Sciatic nerve (tissue), 2 donors: ENCODE results near the gene AURKAIP1. TPM values are rescaled to one million over a fixed set of nuclear protein-coding genes. Genes with fewer than 3 reads are reported as not detected.

Experiments used
- ATAC-seq: fragments of 200-7000 bp; cut with Tn5 transposase; one replicate; pipeline ENCODE4 v1.9.1; 2020; ENCODE audit warnings: mild to moderate bottlenecking, moderate library complexity
- DNase-seq: peaks from one replicate; pipeline ENCODE4 v3.0.0-alpha.2; 2020; ENCODE audit warnings: low spot score
- intact Hi-C: fragments of 100-400 bp; cut with DNase I; formaldehyde crosslinking; loops from one replicate; pipeline ENCODE4 v1.14.2; 2022
- total RNA-seq: library from RNA; stranded (reverse); fragmentation: NEBNext Ultra II Directional; extraction: Animal tissue kit (Norgen Biotek cat#: 25700); gene quantifications from one replicate; pipeline ENCODE4 v1.2.1, GENCODE V29; 2021
- donor health status: DM: no; HTN: no; CAD: no.
- donor health status: DM: no; HTN: no; CAD: no.

AURKAIP1 gene
- total RNA-seq, 1 donor from 2014 or later, result 58.9 TPM

DNA sequence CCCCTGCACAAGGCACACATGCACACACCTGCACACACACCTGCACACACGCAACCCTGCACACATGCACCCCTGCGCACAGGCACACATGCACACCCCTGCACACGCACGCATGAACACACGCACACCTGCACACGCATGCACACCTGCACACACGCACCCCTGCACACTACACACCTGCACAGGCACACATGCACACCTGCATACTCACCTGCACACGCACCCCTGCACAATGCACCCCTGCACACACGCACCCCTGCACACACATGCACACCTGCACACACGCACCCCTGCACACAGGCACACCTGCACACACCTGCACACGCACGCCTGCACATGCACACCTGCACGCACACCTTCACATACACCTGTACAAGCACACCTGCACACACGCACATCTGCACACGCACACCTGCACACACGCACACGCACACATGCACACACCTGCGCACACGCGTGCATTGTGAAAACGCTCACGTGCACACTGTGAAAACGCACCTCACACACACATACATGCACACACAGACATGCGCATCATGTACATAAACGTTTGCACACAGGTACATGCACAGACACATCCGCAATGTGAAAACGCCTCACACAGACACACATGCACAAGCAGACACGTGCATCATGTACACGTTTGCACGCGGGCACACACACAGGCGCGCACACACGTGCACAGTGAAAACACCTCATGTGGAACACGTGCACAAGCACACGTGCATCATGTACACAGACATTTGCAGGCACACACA, 34.0 kb downstream of the AURKAIP1 start:
- intact Hi-C loops, result no loop called here
- DNase-seq (no peak), ATAC-seq (no peak)

DNA sequence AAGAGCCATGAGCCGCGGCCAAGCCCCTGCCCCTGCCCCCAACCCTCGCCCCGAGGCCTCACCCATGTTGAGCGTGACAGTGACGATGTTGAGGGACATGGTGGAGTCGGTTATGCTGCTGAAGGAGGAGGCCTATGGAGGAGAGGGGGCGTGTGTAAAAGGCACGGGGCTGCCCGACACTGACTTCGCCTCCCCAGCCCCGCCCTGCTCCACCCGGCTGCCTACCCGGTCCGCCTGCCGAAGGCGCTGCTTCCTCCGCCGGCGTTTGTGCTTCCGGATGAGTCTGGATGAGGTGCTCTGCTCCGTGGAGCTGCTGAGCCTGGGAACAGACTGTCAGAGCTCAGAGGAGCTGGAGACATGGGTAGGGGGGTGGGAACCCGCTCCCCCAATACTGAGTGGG, 34.8 kb downstream of the AURKAIP1 start:
- no peak for DNase-seq
- intact Hi-C loops, result no loop called here
- no peak for ATAC-seq

DNA sequence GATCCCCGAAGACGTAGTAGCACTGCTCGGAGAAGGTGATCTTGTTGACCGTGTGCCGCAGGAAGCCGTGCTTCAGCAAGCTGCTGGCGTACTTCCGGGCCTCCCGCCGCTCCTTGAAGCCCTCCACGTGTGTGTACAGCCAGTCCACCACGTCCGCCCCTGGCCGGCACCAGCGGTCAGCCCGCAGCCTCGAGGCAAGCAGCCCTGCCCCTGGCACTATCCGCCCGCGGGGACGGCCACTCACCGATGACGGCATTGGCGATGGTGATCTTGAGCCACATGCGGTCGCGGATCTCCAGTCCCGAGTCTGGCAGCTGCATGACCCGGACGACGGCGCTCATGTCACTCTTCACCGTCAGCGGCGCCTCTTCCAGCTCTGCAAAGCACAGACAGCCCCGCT, 36.7 kb downstream of the AURKAIP1 start:
- no peak for DNase-seq
- no peak for ATAC-seq
- intact Hi-C loops, result no loop called here

- DNase-seq, result no peak
- no peak for ATAC-seq
- intact Hi-C loops, result no loop called here
Observed at GRCh38 chr1:1337793-1338147, 37.2 kb downstream of the AURKAIP1 start.

DNA sequence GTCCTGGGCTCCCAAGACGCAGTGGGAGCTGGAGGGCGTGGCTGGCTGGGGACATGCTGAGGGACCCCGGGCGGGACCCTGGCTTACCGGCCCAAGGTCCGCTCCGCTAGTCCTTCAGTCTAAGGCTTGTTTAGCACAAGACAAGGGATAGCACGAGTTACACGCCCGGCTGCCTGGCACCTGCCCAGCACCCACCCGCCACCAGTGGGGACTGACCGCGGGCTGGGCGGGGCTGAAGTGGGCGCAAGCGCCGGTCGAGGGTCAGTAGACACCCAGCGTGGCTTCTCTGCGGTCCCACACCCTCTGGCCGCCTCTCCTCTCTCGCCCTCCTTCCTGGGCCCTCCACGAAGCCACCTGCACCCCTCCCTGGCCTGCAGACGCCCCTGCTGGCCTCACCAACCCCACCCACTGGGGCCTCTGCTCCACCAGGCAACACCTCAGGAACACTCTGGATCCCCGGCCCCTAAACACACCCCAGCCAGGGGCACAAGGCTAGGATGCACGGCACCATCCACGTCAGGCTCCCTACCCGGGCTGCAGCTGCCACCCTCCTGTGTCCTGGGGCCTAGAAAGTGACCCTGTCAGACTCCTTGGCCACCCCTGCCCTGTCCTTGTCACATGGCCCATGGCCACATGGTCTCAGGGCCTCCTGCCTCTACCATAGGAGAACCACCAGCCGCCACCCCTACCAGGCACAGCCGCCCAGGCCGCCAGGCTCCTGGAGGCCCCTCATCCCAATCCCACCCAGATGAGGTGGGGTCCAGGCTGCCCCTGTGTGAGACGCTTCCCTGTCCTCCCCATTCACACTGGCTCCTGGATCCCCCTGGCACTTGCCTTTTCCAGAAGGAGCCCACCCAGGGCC, 37.8 kb downstream of the AURKAIP1 start:
- intact Hi-C loops, result no loop called here
- ATAC-seq, result no peak

GRCh38 chr1:1336446-1336845, 38.6 kb downstream of the AURKAIP1 start:
- intact Hi-C loops, result no loop called here
- ATAC-seq (no peak), DNase-seq (no peak)

More for the DNA sequence above, 37.8 kb downstream of the AURKAIP1 start:
- no peak for DNase-seq

DNA sequence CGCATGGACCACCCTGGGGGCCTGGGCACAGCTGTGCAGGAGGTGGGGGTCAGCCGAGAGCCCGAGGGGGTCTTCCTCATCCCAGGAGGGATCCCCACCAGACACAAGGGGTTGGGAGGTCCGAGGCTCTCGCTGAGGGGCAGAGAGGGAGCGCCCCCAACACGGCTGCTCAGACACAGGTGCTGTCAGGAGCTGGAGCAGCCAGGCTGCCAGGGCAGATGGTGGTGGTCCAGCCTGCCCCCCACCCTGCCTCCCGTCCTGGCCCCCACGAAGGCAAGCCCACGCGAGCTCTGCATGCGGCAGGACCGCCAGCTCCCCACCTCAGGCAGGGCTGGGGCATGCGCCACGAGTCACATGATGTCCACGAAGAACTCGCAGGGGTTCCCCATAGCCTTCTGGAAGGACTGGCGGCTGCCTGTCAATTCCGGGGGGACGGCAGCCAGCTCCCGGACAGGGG, 39.2 kb downstream of the AURKAIP1 start:
- DNase-seq, result no peak
- no peak for ATAC-seq
- intact Hi-C loops, result no loop called here

DNA sequence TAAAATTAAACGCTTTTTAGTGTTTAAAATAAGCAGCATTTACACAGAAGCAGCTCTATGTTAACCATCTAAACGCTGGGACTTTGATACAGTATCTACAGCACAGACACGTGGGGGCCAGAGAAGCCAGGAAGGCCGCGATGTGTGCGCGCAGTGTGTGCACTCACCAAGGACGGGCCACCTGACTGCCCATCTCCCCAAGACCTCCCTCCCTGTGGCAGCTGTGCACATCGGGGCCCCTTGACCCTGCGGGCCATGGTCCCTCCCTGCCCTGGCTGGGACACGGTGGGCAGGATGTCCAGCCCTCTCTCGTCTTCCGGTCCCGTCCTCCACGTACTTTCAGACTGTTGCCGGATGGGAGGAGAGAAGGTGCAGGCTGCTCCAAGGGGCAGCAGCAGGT, 39.7 kb downstream of the AURKAIP1 start:
- DNase-seq (no peak), ATAC-seq (no peak)
- intact Hi-C loops, result no loop called here

DNA sequence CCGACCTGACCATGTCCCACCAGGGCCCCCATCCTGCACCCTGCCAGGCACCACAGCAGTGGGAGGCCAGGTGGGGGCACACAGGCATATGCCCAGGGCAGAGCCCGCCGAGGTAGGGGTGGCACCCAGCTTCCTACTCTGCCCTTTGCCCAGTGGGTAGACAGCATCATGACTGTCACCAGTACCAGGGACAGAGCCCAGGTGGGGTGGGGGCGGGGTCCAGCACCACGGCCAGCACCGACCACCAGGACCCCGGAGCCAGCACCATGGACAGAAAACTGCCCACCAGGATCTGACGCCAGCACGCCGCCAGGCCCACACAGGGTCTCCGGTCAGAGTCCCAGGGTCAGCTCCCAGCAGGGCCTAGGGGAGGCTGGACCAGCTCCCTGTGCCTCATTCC, 40.2 kb downstream of the AURKAIP1 start:
- ATAC-seq, result no peak
- DNase-seq, result no peak
- intact Hi-C loops, result no loop called here

DNA sequence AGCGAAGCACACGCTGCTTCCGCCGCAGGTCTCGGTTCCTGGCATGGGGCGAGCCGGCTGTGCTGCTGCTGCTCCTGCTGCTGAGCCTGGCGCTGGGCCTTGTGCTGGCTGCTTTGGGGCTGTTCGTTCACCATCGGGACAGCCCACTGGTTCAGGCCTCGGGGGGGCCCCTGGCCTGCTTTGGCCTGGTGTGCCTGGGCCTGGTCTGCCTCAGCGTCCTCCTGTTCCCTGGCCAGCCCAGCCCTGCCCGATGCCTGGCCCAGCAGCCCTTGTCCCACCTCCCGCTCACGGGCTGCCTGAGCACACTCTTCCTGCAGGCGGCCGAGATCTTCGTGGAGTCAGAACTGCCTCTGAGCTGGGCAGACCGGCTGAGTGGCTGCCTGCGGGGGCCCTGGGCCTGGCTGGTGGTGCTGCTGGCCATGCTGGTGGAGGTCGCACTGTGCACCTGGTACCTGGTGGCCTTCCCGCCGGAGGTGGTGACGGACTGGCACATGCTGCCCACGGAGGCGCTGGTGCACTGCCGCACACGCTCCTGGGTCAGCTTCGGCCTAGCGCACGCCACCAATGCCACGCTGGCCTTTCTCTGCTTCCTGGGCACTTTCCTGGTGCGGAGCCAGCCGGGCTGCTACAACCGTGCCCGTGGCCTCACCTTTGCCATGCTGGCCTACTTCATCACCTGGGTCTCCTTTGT, 41.3 kb downstream of the AURKAIP1 start:
- peak; percentile 21 for ATAC-seq
- no peak for DNase-seq
- intact Hi-C loops, result no loop called here

DNA sequence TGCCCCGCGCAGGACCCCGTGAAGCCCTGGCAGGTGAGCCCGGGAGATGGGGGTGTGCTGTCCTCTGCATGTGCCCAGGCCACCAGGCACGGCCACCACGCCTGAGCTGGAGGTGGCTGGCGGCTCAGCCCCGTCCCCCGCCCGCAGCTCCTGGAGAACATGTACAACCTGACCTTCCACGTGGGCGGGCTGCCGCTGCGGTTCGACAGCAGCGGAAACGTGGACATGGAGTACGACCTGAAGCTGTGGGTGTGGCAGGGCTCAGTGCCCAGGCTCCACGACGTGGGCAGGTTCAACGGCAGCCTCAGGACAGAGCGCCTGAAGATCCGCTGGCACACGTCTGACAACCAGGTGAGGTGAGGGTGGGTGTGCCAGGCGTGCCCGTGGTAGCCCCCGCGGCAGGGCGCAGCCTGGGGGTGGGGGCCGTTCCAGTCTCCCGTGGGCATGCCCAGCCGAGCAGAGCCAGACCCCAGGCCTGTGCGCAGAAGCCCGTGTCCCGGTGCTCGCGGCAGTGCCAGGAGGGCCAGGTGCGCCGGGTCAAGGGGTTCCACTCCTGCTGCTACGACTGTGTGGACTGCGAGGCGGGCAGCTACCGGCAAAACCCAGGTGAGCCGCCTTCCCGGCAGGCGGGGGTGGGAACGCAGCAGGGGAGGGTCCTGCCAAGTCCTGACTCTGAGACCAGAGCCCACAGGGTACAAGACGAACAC, 42.1 kb downstream of the AURKAIP1 start:
- intact Hi-C loops, result no loop called here
- ATAC-seq, result peak; percentile 3

DNA sequence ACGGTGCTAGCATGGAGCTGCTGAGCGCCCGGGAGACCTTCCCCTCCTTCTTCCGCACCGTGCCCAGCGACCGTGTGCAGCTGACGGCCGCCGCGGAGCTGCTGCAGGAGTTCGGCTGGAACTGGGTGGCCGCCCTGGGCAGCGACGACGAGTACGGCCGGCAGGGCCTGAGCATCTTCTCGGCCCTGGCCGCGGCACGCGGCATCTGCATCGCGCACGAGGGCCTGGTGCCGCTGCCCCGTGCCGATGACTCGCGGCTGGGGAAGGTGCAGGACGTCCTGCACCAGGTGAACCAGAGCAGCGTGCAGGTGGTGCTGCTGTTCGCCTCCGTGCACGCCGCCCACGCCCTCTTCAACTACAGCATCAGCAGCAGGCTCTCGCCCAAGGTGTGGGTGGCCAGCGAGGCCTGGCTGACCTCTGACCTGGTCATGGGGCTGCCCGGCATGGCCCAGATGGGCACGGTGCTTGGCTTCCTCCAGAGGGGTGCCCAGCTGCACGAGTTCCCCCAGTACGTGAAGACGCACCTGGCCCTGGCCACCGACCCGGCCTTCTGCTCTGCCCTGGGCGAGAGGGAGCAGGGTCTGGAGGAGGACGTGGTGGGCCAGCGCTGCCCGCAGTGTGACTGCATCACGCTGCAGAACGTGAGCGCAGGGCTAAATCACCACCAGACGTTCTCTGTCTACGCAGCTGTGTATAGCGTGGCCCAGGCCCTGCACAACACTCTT, 42.8 kb downstream of the AURKAIP1 start:
- intact Hi-C loops, result no loop called here
- ATAC-seq (no peak), DNase-seq (no peak)

More for the DNA sequence above, 42.1 kb downstream of the AURKAIP1 start:
- DNase-seq, result no peak

- intact Hi-C loops, result no loop called here
- ATAC-seq, result no peak
- DNase-seq, result no peak
Observed at GRCh38 chr1:1331068-1331965, 43.7 kb downstream of the AURKAIP1 start, which contains the start of gene TAS1R3. TAS1R3 (plus strand) TSS chr1:1331280; CDS start chr1:1331346, 66 bp downstream.

DNA sequence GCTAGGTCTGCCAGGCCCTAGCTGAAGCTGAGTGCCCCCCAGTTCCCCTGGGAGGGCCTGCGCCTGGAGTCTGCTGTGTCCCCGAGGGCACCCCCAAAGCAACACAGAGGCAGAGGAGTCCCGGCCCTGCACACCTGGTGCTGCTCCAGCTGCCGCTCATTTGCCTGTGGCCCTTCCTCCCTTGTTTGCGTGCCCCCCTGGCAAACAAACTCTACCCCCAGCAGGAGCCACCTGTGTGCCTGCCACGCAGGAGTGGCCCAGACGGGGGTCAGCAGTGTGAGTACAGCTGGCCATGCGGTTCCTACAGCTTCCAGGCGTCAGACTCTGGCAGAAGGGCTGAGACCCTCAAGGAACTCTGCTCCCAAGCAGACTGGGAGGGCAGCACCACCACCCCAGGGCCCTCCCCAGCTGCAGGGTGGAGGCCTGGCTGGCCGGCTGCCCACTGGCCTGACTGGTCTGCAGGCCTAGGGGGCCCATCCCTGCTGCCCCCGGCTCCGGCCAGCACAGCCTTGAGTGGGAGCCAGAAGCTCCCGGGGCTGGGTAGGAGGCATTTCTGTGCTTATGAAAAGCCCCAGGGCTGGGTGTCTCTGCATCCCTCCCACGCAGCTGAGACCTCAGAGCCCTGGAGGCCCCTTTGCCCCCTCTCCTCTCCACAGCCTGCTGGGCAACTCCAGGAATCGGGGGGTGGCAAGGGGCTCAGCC, 44.5 kb downstream of the AURKAIP1 start:
- no peak for DNase-seq
- no peak for ATAC-seq
- intact Hi-C loops, result no loop called here

GRCh38 chr1:1329304-1330210, 45.5 kb downstream of the AURKAIP1 start:
- intact Hi-C loops, result no loop called here
- ATAC-seq (no peak), DNase-seq (no peak)

- DNase-seq, result no peak
- ATAC-seq, result no peak
- intact Hi-C loops, result no loop called here
Observed at GRCh38 chr1:1328254-1328653, 46.8 kb downstream of the AURKAIP1 start.
